ENCODE results near the gene TNF. TPM values are rescaled to one million over a fixed set of nuclear protein-coding genes. Genes with fewer than 3 reads are reported as not detected.

TNF gene
- total and polyA plus RNA-seq, 2 of the 13 experiments (the other 11 are each of a cell fraction or from before 2014, with no cell fraction given): not detected

GRCh38 chr6:31528307-31528777 is 47.0 kb upstream of the TNF start (continued):
- no peak for TF ChIP-seq ZNF674 (CRISPR knock-in tag; IDR thresholded peaks at IDR 0.05; ENCODE audit: low read depth)
- peak; percentile 46 for TF ChIP-seq ZNF781 (CRISPR knock-in tag; IDR thresholded peaks at IDR 0.05; ENCODE audit: borderline replicate concordance, not compliant biosample characterization)
- no peak for TF ChIP-seq ARHGAP35 (CRISPR knock-in tag; IDR thresholded peaks at IDR 0.05; ENCODE audit: borderline replicate concordance)

- DNase-seq (ENCODE audit: low spot score): no peak
- no peak for TF ChIP-seq SIX4 (CRISPR knock-in tag; IDR thresholded peaks at IDR 0.05)
- TF ChIP-seq BORCS8-MEF2B (CRISPR knock-in tag; IDR thresholded peaks at IDR 0.05): peak; percentile 25; the same call in 1 of the 2 replicates
- no peak for TF ChIP-seq KAT8 (CRISPR knock-in tag; IDR thresholded peaks at IDR 0.05)
- TF ChIP-seq SSRP1 (CRISPR knock-in tag; IDR thresholded peaks at IDR 0.05): no peak; the same call in 1 of the 2 replicates
- no peak for TF ChIP-seq DMTF1 (CRISPR knock-in tag; IDR thresholded peaks at IDR 0.05)
- no peak for TF ChIP-seq ZNF777 (CRISPR knock-in tag; IDR thresholded peaks at IDR 0.05)
- 0 out of 2 replicates have a peak, but pooled peaks have one; percentile 7 for TF ChIP-seq SAP130 (CRISPR knock-in tag; IDR thresholded peaks at IDR 0.05; ENCODE audit: low read depth)
- TF ChIP-seq SRY (CRISPR knock-in tag; IDR thresholded peaks at IDR 0.05): 0 out of 2 replicates have a peak, but pooled peaks have one; percentile 3
- no peak for TF ChIP-seq TFDP2 (CRISPR knock-in tag; IDR thresholded peaks at IDR 0.05)
- TF ChIP-seq ETS1 (CRISPR knock-in tag; IDR thresholded peaks at IDR 0.05): no peak
- TF ChIP-seq ZFP37 (CRISPR knock-in tag; IDR thresholded peaks at IDR 0.05; ENCODE audit: borderline replicate concordance): no peak
- TF ChIP-seq ZNF660 (CRISPR knock-in tag; IDR thresholded peaks at IDR 0.05; ENCODE audit: borderline replicate concordance, low read depth): no peak
- TF ChIP-seq PCBP2 (optimal IDR thresholded peaks at IDR 0.05; ENCODE audit: low read depth, low read length, poor library complexity, severe bottlenecking): peak; percentile 45
- TF ChIP-seq EED (CRISPR knock-in tag; IDR thresholded peaks at IDR 0.05): no peak
- TF ChIP-seq KDM4B (CRISPR knock-in tag; IDR thresholded peaks at IDR 0.05): no peak
- peak; percentile 56 for TF ChIP-seq TARDBP (CRISPR knock-in tag; IDR thresholded peaks at IDR 0.05)
These were observed 46.5 kb upstream of the TNF start, which contains the start of gene MCCD1 for GRCh38 chr6:31528821-31529328. Gene MCCD1, plus strand, starts transcription at chr6:31528962. Its CDS starts 53 bp downstream, at chr6:31529015.

More at GRCh38 chr6:31528821-31529328, 46.5 kb upstream of the TNF start, which contains the start of gene MCCD1:
- Histone ChIP-seq H3K9me3 (ENCODE audit: low read length) (no peaks in the 10 kb centered on the region), H3K9ac (ENCODE audit: insufficient read depth, low read depth, low read length) (peak within 1 kb of the TSS; percentile 21; the same call in 1 of the 2 replicates), H4K20me1 (ENCODE audit: insufficient read depth, low read length) (peaks cover 29% of the 10 kb centered on the region), H3K36me3 (replicated peaks in 1 of 2; ENCODE audit: control insufficient read depth in 1 of 2, insufficient read depth in 2 of 2, low read length in 2 of 2) (peaks cover 22 to 41% of the 10 kb centered on the region in 2 experiments), H3K4me1 (ENCODE audit: insufficient read depth, low read length) (peaks cover 80% of the 10 kb centered on the region), H3K4me3 (replicated peaks in 1 of 3; ENCODE audit: insufficient read depth in 1 of 3, low read depth in 2 of 3, low read length in 3 of 3) (peak within 1 kb of the TSS in 1 of 3 experiments; percentile 14; a peak in 1 of 6 replicates), H3K27me3 (ENCODE audit: control insufficient read depth in 1 of 2, insufficient read depth in 2 of 2, low read length in 2 of 2) (no peaks in the 10 kb centered on the region), H3K79me2 (ENCODE audit: insufficient read depth, low read length) (no peaks in the 10 kb centered on the region), H3K4me2 (ENCODE audit: low read depth, low read length) (peak within 1 kb of the TSS; percentile 56), H2AFZ (ENCODE audit: low read length) (no peak within 1 kb of the TSS), H3K27ac (ENCODE audit: extremely low read length, insufficient read depth, low read length) (peak within 1 kb of the TSS; percentile 68)
- in situ Hi-C loops (cut with HindIII; ENCODE audit: extremely low pct_ligation_motif_present, low pct_unique_long_range_greater_than_20kb): loop anchor here (5.0 kb wide), 1 partner anchor 37 kb away; no protein-coding TSS in a partner anchor
- ATAC-seq (peak; percentile 63), FAIRE-seq (no peak)
- no TSS peak for BruUV-seq (replicated peaks)
- 63% methylated on average over 5 of the region's 7 CpGs for WGBS (ENCODE audit: low lambda C conversion rate)
- ChIA-PET POLR2A (interaction anchor here (0.7 to 8.3 kb wide), 7 partner anchors 10 to 66 kb away, joined by 3 to 123 read pairs (median 4); partner anchors contain the start of genes DDX39B and MICB), CTCF (ENCODE audit: low intra/inter-chr PET ratio, low total read pairs) (no interaction called here)
- intact Hi-C loops (cut with micrococcal nuclease; ENCODE audit: unreplicated experiment): loop anchor here (2.0 kb wide), 1 partner anchor 32 kb away; no protein-coding TSS in a partner anchor
